ENCODE results near the gene STAT3. TPM values are rescaled to one million over a fixed set of nuclear protein-coding genes. Genes with fewer than 3 reads are reported as not detected.
"Not testable (repeated sequence)": the region's sequence is repeated elsewhere in the genome, so short reads cannot be mapped to it uniquely, and the experiment has no call there.

STAT3 gene
- total RNA-seq, 2 donors from 2014 or later, result 105 to 150 TPM

- Histone ChIP-seq H3K4me1 (peaks cover 0 to 10% of the 10 kb centered on the region in 2 donors), H3K36me3 (peaks cover 2% of the 10 kb centered on the region), H3K4me3 (no peak overlapping the region), H3K27me3 (no peaks in the 10 kb centered on the region), H3K27ac (no peak overlapping the region), H3K9me3 (no peaks in the 10 kb centered on the region)
- DNase-seq (ENCODE audit: low spot score), result no peak
- TF ChIP-seq, protein P1, sequence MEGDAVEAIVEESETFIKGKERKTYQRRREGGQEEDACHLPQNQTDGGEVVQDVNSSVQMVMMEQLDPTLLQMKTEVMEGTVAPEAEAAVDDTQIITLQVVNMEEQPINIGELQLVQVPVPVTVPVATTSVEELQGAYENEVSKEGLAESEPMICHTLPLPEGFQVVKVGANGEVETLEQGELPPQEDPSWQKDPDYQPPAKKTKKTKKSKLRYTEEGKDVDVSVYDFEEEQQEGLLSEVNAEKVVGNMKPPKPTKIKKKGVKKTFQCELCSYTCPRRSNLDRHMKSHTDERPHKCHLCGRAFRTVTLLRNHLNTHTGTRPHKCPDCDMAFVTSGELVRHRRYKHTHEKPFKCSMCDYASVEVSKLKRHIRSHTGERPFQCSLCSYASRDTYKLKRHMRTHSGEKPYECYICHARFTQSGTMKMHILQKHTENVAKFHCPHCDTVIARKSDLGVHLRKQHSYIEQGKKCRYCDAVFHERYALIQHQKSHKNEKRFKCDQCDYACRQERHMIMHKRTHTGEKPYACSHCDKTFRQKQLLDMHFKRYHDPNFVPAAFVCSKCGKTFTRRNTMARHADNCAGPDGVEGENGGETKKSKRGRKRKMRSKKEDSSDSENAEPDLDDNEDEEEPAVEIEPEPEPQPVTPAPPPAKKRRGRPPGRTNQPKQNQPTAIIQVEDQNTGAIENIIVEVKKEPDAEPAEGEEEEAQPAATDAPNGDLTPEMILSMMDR (IDR thresholded peaks at IDR 0.05), result no peak
Observed at GRCh38 chr17:42392692-42393415, 4.6 kb upstream of the STAT3 start.

DNA sequence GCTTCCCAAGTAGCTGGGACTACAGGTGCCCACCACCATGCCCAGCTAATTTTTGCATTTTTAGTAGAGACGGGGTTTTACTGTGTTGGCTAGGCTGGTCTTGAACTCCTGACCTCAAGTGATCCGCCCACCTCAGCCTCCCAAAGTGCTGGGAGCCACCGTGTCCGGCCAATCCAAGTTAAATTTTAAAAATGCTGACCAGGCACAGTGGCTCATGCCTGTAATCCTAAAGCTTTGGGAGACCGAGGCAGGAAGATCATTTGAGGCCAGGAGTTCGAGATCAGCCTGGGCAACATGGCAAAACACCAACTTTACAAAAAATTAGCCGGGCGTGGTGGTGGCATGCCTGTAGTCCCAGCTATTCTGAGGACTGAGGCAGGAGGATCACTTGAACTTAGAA, 3.2 kb upstream of the STAT3 start:
- peaks cover 0 to 18% of the 10 kb centered on the region in 2 donors for H3K4me1 ChIP-seq
- not testable (repeated sequence) for DNase-seq (ENCODE audit: low spot score); H3K27ac ChIP-seq; H3K36me3 ChIP-seq; H3K27me3 ChIP-seq; H3K9me3 ChIP-seq; H3K4me3 ChIP-seq

GRCh38 chr17:42389899-42390298, 1.7 kb upstream of the STAT3 start:
- H3K36me3 ChIP-seq, result peaks cover 4% of the 10 kb centered on the region
- TF ChIP-seq, protein P1 (IDR thresholded peaks at IDR 0.05), result no peak
- H3K4me1 ChIP-seq, result peaks cover 0 to 33% of the 10 kb centered on the region in 2 donors
- H3K4me3 ChIP-seq, result no peak overlapping the region
- H3K27ac ChIP-seq, result peak overlapping the region; percentile 92
- no peaks in the 10 kb centered on the region for H3K9me3 ChIP-seq
- DNase-seq (ENCODE audit: low spot score), result no peak
- H3K27me3 ChIP-seq, result no peaks in the 10 kb centered on the region

DNA sequence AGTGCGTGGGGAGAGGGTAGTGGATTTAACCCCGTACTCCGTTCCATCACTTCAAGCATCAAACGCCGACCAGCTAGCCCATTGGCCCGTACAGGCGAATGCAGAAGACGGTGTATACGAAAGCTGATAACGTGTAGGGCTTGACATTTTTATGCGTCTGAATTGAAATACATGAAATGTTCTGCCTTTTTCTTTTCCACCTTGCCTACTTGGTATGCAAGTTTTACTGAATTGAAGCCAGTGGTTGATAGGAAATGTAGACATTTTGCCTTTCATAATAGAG, 834 bp upstream of the STAT3 start:
- Histone ChIP-seq H3K36me3 (peaks cover 4% of the 10 kb centered on the region), H3K27me3 (no peaks in the 10 kb centered on the region)
- DNase-seq (ENCODE audit: low spot score), result no peak

DNA sequence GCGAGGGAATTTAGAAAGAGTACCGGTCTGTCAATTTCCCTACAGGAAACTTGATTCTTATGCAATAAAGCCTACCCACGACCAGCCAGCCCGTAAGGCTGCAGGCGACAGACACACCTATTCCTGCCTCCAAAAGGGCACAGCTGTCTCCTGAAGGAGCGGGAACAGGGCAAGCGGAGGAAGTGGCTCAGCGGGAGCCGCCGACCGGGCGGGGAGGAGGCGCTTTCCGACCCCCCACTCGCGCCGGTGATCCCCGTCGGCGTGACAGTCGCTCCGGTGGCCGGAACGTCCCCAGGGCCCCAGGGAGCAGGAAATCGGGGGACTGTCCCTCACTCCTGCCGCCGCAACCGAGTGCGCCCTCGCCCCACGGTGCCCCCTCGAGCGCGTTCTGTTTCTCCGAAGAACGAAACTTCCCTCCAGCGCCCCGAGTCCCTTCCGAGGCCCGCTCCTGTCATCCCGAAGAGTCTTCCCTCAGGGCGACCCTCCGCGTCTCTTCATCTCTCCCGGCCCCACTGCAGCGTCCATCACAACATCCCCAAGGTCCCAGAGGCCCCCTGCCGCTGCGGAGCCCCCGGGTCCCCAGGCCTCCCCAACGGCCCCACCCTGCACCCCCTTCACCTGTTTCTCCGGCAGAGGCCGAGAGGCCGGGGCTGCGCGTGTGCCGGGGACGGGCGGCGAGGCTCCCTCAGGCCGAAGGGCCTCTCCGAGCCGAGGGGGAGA, 421 bp downstream of the STAT3 start:
- DNase-seq (ENCODE audit: low spot score), result no peak
- H3K27me3 ChIP-seq, result no peaks in the 10 kb centered on the region
- H3K27ac ChIP-seq, result peak overlapping the region; percentile 100
- H3K4me3 ChIP-seq, result peak overlapping the region; percentile 92 to 97
- TF ChIP-seq, protein P1 (IDR thresholded peaks at IDR 0.05), result no peak
- H3K4me1 ChIP-seq, result peaks cover 0 to 52% of the 10 kb centered on the region in 2 donors
- peaks cover 4% of the 10 kb centered on the region for H3K36me3 ChIP-seq
- no peaks in the 10 kb centered on the region for H3K9me3 ChIP-seq

More for the DNA sequence above, 834 bp upstream of the STAT3 start:
- peaks cover 0 to 40% of the 10 kb centered on the region in 2 donors for H3K4me1 ChIP-seq
- peak overlapping the region; percentile 27 to 50 for H3K4me3 ChIP-seq
- H3K27ac ChIP-seq, result peak overlapping the region; percentile 92
- TF ChIP-seq, protein P1 (IDR thresholded peaks at IDR 0.05), result no peak
- H3K9me3 ChIP-seq, result no peaks in the 10 kb centered on the region

DNA sequence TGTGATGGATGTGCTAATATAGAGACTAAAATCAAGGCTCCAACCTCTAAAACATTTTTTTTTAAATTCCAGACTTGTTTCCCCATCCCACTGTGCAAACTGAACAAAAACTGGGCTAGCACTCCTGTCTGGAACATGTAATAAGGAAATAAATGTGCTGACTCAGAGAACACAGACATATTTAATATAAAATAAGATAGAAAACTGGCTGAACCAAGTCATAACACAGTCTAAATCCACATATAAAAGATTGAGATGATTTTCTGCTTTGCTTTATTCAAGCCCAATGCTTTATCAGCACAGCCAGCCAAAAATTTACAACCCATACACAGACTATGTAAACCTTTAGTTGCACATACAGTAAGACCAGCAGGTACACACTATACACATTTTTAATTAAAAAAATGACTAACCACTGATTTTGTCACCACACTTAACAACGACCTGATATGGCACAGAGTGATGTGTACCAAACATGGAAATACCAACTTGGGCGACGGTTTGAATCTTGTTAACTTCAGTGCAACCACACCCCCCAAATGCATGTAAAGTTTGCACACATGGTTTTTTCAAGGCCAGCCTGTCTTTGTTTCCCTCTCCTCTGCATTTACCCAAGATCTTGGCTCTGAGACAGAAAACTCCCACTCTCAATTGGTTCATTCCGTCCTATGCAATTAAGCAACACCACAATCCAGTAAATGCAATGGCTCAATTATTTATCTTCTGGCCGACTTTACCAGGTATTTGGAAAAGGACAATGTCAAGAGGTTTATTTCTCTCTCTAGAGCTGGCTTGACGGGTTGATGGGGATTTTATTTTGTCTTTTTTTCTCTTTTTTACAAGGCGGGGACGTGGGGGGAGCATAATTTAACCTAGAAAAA, 1.2 kb downstream of the STAT3 start:
- H3K36me3 ChIP-seq, result peaks cover 4% of the 10 kb centered on the region
- no peaks in the 10 kb centered on the region for H3K27me3 ChIP-seq
- H3K4me1 ChIP-seq, result peaks cover 0 to 60% of the 10 kb centered on the region in 2 donors
- no peaks in the 10 kb centered on the region for H3K9me3 ChIP-seq
- peak overlapping the region; percentile 92 to 97 for H3K4me3 ChIP-seq
- TF ChIP-seq, protein P1 (IDR thresholded peaks at IDR 0.05), result no peak
- peak overlapping the region; percentile 100 for H3K27ac ChIP-seq
- DNase-seq (ENCODE audit: low spot score), result no peak

All from right atrium auricular region (tissue), 2 donors.